CD4-positive, alpha-beta T cell treated with Interleukin-10 for 1 hour (primary cell): ENCODE results near the gene PSMG1.
"Not testable (repeated sequence)": the region's sequence is repeated elsewhere in the genome, so short reads cannot be mapped to it uniquely, and the experiment has no call there.

Source experiments
- DNase-seq: peaks from one replicate; pipeline ENCODE4 v3.0.0-alpha.2; 2020

The PSMG1 gene

GRCh38 chr21:39153842-39154241, 29.4 kb downstream of the PSMG1 start:
- no peak for DNase-seq

- no peak for DNase-seq
These were observed 29.9 kb downstream of the PSMG1 start for GRCh38 chr21:39153373-39153772.

- no peak for DNase-seq
These were observed 31.0 kb downstream of the PSMG1 start for GRCh38 chr21:39152271-39152670.

DNA sequence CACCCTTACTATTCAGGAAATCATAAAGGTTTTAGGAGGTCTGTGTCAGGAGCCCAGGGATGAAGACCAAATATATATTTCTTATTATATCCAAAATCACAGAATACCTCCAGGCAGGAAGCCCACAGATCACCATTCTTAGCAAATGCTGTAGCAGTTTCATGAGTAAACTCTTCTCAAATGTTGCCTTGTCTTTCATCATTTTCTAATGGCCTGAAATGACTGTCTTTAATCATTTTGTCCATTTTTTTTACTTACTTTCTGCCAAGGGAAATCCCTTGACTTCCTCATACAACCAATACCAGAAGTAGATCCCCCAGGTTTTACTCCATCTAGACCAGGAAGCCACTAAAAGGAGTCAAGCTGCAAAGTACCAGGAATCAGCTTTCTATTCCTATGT, 32.4 kb downstream of the PSMG1 start:
- no peak for DNase-seq

GRCh38 chr21:39150316-39150715, 32.9 kb downstream of the PSMG1 start:
- DNase-seq = no peak

GRCh38 chr21:39149882-39150281, 33.4 kb downstream of the PSMG1 start:
- DNase-seq = no peak

DNA sequence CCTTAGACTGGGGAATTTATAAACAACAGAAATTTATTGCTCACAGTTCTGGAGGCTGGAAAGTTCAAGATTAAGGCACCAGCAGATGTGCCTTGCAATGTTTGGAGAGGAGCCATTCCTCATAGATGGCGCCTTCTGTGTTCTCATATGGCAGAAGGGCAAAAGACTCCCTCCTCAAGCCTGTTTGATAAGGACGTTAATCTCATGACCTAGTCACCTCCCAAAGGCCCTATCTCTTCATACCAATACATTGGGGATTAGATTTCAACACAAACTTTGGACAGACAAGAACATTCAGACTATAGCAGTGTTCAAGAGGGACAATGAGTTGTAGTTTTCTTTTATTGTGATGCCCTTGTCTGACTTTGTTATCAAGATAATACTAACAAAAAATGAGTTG, 34.3 kb downstream of the PSMG1 start:
- DNase-seq = no peak

DNA sequence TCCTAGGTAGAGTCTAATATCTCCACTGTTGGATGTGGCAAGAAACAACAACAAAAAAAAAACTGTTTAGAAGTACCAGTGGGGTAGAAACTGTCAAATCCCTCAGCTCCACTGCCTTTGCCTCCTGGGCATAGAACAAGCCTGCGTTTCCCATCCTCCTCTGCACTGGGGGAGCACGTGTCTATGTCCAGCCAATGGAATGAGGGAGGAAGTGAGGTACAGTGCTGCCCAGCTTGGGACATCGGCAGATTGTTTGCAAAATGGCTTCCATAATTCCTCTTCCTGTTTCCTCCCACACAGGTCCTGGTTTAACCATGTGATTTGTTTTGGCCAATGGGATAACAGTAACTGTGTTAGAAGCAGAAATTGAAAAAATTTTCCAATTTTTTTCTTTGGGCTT, 39.1 kb downstream of the PSMG1 start:
- DNase-seq = no peak

- DNase-seq = no peak
These were observed 40.3 kb downstream of the PSMG1 start for GRCh38 chr21:39142972-39143371.

GRCh38 chr21:39141502-39141901, 41.7 kb downstream of the PSMG1 start:
- DNase-seq = no peak

GRCh38 chr21:39137248-39138178, 45.7 kb downstream of the PSMG1 start:
- DNase-seq = no peak

DNA sequence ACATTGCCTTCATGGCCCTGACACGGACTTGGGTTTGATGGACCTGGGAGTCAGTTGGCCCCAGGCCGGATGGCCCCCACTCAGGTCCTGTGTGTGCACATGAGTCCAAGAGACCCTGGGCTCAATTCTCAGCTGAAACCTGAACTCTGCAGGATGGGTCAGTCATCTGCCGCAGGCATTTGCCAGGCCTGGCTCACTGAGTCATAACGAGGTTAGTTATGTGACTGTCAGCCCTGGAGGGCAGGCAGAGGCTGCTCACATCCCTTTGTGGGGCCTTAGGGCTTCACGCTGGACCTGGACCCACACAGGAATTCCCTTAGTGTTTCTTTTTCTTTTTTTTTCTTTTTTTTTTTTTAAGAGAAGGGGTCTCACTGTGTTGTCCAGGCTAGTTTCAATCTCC, 46.5 kb downstream of the PSMG1 start:
- DNase-seq = no peak

- not testable (repeated sequence) for DNase-seq
These were observed 47.1 kb downstream of the PSMG1 start for GRCh38 chr21:39136138-39136537.

GRCh38 chr21:39134288-39134810, 48.9 kb downstream of the PSMG1 start:
- no peak for DNase-seq

DNA sequence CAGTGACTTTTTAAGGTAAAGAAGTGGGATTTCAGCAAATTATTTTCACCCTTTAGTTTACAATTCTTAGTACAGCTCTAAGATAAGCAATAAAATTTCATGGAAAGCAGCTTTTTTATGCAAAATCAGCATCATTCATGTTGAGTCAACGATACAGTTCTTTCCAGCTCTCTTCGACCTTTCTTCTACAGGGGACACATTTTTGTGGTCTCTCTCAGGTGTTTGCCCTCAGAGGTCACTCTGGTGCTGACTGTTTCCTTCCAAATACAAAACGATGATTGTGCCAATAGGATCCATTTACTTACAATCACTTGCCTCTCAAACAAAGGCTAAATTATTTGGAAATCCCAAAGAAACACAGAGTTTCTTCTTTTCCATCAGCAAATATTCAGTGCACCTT, 51.0 kb downstream of the PSMG1 start:
- no peak for DNase-seq

DNA sequence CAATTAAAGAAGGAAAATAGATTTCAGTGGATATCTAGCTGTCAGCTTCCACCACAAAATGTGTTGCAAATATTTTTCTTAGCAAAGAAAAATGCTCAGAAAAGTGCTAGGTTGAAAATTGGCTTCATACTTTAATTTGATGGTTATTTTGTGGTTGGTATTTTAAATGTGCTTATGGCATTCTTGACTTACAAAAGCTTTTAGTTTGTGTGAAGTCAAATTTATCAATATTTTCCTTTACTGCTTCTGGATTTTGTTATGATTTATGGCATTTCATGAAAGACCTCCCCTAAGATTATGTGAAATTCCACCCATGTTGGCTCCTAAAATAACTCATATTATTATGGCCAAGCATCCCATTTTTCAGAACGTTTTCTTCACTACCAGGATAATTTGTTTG, 51.5 kb downstream of the PSMG1 start:
- no peak for DNase-seq

DNA sequence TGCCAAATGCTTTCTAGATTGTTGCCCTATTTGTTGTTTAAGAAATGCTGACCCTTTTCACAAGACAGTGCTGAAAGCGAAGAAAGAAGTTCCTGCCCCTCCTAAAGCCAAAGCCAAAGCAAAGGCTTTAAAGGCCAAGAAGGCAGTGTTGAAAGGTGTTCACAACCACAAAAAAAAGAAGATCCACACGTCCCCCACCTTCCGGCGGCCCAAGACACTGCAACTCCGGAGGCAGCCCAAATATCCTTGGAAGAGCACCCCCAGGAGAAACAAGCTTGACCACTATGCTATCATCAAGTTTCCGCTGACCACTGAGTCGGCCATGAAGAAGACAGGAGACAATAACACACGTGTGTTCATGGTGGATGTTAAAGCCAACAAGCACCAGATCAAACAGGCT, 55.7 kb downstream of the PSMG1 start:
- DNase-seq = no peak

- DNase-seq = no peak
These were observed 56.8 kb downstream of the PSMG1 start for GRCh38 chr21:39126486-39126806.

GRCh38 chr21:39125752-39126485, 57.3 kb downstream of the PSMG1 start:
- peak; percentile 17 for DNase-seq
